NCI-H1048 (cell line): ENCODE measurements around the gene TBC1D2.
"Not testable (repeated sequence)": the region's sequence is repeated elsewhere in the genome, so short reads cannot be mapped to it uniquely, and the experiment has no call there.

Experiments
- DNase-seq: peaks from one replicate; lab custom pipeline; 2025; lab: John Stamatoyannopoulos, UW

The TBC1D2 gene

DNA sequence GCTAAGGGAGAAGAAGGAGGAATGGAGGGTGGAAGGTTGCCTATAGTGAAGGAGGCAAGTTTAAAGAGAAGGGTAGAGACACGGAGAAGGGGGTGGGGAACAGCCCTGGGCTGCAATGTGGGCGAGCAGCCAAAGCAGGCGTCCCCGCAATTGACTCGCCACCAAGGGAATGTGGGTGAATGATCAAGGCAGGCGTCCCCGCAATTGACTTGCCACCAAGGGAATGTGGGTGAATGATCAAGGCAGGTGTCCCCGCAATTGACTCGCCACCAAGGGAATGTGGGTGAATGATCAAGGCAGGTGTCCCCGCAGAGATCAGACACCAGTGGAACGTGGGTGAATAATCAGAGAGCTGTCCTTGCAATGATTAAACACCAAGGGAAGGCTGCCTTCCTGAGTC, 14.8 kb upstream of the TBC1D2 start:
- not testable (repeated sequence) for DNase-seq

GRCh38 chr9:98269652-98270051, 14.2 kb upstream of the TBC1D2 start:
- not testable (repeated sequence) for DNase-seq

- DNase-seq, result not testable (repeated sequence)
These were observed 12.1 kb upstream of the TBC1D2 start for GRCh38 chr9:98267556-98267955.

DNA sequence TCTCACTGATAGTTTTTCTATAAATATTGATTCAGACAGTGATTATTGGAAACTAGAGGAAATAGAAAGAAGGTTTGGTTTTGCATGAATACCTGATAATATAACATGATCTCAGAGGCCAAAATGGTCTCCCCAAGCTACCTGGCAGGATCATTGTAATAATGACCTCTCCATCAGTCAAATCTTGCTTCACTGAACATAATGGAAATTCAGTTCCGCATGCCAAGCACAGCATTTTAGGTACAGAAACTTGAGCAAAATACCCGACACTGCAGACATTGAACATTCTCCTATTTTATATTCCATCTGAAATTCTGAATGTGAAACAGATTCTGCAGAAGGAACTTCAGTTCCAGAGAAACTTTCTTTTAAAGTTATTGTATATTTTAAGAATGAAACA, 9.1 kb upstream of the TBC1D2 start:
- no peak for DNase-seq

- peak; percentile 40 for DNase-seq
These were observed 8.3 kb upstream of the TBC1D2 start for GRCh38 chr9:98263482-98264357.

DNA sequence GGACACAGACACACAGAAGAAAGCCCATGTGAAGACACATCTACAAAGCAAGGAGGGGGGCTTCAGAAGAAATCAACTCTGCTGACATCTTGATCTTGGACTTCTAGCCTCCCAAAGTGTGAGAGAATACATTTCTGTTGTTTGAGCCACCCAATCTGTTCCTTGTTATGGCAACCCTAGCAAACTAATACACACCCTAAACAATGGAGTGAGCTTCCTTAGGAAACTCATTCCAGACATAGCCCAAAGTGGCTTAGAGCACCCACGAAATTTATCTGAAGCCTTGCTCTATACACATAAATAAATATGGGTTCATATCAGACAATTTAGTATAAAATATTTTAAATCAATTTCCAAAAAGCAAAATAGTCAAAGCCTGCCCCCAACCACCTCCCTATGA, 7.6 kb upstream of the TBC1D2 start:
- no peak for DNase-seq

- no peak for DNase-seq
These were observed 6.6 kb upstream of the TBC1D2 start for GRCh38 chr9:98262056-98262455.

DNA sequence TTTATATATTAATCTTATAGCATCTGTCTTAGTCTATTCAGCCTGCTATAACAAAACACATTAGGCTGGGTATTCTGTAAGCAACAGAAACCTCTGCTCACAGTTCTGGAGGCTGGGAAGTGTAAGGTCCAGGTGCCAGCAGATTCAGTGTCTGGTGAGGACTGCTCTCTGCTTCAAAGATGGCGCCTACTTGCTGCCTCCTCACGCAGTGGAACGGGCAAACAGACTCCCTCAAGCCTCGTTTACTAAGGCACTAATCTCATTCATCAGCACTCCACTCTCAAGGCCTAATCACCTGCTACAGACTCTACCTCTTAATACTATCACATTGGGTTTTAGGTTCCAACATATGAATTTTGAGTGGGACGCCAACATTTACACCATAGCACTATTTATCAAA, 5.2 kb upstream of the TBC1D2 start:
- no peak for DNase-seq

DNA sequence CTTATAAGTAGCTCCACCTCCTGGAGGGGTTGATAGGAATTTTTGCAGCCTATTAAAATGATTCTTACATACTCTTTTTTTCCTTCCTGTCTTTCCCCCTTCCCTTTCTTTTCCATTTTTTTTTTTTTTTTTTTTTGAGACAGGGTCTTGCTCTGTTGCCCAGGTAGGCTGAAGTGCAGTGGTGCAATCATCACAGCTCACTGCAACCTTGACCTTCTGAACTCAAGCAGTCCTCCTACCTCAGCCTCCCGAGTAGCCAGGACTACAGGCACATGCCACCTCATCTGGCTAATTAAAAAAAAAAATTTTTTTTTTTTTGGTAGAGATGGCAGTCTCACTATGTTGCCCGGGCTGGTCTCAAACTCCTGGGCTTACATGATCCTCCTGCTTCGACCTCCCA, 4.3 kb upstream of the TBC1D2 start:
- no peak for DNase-seq

GRCh38 chr9:98256756-98257155, 1.3 kb upstream of the TBC1D2 start:
- no peak for DNase-seq

DNA sequence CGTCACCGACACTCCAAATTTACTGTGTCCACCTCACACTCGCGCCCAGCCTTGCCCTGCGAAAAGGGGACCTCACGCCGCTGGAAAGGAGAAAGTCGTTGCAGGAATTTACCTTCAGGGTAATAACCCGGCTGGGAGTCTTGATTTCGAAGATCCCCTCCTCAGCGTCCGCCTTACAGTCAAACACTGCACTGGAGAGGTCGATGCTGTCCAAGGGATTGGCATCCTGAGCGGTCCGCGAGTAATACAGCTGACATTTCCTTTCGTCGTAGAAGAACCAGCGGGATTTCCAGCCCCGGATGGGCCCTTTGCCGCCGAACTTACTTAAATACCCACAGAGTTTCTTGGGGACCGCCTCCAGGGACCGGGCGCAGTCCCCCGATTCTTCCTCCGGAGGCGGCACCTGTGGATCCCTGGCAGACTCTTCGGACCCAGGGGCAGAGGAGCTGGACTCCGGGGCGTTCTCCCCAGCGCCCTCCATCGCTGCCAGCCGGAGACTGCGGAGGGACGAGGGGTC, 330 bp downstream of the TBC1D2 start:
- no peak for DNase-seq

DNA sequence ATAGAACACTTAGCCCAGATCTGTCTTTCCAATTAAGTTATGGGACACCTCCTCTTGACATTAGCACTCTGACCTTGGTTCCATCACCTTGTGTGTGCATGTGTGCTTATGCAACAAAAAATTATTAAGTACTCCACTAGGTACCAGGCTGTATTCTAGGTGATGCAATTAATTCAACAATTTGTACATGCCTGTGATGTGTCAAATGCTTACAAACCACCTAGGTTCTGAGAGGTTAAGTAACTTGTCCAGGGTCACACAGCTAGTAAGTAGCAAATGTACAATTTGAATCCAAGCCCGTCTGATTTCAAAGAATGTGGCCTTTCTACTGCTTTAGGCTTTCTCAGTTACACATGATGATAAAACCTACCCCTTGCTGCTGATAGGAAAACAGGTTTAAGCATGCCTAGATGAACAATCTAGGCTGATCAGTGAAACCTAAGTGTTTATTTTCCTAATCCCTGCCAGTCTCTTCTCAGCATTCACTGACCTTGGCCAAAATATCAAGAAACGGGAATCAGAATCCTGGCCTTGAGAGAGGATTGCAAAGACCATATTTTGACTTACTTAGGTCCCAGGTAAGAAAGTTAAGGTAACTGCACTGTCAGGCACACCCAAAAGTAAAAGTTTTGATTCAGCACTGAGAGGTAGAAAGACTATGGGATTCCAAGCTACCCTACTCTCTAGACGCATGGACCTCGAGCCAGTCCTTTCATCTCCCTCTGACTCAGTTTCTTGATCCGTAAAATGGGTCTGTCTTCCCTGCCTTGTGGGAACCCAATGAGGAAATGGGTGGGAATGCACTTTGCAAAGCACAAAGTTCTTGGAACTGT, 1.0 kb downstream of the TBC1D2 start:
- no peak for DNase-seq

DNA sequence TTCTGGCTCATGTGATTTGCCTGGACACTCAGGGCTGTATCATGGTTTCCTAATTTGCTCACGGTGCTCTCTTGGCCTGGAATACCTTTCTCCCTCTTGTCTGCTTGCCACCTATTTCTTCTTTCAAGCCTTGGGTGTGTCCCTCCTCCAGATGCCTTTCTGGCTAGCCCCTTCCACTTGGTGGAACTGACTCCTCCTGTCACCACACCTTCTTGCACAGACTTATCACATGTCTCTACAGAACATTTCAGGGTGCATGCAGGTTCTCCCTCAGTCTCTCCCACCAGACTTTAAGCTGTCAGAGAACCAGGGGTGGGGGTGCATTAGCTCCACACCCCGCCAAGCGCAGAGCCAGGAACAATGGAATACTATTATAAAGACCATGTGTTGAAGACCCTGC, 1.9 kb downstream of the TBC1D2 start:
- no peak for DNase-seq

DNA sequence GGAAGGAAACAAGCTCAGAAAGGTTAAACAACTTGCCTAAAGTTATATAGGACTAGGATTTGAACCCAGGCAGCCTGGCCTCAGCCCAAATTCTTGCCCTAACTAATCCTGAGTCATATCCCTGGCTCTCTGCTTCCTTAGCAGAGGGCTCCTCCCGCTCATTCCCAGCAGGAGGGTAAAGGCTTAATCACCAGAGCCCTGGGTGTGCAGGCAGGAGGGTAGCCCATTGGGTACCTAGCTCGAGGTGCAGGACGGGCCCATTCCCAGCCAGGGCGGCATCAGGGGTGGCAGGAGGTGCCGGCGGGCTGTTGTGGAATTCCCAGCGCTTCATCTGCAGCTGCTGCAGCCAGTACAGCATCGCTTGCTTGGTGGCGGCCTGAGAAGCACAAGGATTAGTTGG, 3.9 kb downstream of the TBC1D2 start:
- no peak for DNase-seq

- DNase-seq, result no peak
These were observed 5.7 kb downstream of the TBC1D2 start for GRCh38 chr9:98249771-98250170.

DNA sequence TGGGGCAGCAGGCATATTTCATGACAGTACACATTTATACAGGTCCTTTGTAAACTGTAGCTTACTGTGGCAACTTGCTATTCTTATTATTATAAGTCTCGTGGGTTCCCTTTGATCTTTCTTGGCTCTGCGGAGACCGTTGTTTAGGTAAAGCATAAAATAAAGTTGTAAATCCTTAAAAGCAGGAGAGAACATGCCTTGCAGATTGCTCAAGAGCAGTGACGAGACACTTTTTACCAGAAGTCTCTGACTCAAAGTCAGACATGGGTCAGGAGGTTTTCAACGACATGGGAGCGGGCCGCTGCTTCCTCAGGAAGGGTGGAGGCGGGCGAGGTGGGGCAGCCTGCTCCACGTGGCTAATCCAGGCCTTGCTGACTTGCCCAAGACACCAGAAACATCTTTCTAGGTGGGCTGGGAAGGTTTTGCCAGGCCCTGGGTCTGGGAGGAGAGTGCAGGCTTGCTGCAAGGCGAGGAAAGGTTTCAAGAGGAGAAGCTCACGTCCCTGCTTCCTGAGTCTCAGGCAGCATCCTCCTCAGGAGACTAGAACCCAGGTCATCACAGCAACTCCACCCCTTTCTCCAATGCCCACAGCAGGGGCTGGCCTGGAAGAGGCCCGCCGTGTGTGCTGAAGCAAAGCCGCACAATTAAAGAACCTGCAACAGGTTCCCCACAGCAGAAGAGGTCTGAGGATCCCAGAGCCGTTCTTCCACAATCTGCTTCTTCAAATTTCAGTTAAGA, 6.5 kb downstream of the TBC1D2 start:
- no peak for DNase-seq

DNA sequence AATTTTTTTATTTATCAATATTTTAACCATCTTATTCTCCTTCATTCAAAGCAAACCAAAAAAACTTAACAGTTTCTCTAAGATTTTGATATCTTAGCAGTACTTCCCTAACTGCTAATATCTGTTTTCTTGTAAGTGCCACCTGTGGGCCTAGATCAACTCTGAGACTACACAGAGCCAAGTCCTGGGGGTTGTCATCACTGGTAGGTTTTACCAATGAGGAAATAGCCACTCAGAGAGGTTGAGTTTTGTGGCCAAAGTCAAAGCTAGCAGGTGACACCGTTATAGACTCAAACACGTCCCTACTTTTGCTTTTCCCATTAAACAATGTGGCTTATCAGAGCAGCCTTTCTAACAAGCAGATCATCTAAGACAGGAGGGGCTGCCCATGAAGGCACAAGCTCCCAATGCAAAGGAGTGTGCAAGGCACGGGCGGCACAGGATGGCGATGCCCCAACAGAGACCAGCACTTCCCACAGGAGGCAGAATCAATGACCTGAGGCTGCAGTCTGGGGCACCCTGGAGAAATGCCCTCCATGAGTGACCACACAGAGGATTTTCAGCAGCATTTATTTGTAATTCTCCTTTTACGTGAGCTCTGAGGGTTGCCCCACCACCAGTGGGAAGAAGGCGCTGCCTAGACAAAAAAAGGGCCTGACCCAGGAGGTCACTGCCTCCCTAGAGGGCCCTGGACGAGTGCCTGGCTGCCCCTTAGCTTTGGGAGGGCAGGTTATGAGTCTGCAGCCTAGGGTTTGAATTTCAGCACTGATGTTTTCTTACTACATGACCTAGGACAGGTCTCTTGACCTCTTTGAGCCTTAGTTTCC, 7.4 kb downstream of the TBC1D2 start:
- no peak for DNase-seq

DNA sequence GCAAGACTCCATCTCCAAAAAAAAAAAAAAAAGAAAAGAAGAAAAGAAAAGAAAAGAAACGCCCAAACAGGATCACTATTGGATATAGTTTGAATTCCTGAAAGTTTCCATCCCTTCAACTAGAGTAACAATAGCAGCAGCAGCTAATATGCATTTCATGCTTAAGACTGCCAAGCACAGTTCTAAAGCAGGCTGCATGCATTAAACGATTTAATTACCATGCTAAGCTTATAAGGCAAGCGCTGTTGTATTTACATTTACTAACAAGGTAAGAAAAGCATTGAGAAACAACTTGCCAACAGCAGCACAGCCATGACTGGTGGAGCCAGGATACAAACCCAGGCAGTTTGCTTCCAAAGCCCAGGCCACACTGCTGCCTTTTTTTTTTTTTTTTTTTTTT, 13.0 kb downstream of the TBC1D2 start:
- no peak for DNase-seq

- DNase-seq, result no peak
These were observed 13.8 kb downstream of the TBC1D2 start for GRCh38 chr9:98241357-98242300.

DNA sequence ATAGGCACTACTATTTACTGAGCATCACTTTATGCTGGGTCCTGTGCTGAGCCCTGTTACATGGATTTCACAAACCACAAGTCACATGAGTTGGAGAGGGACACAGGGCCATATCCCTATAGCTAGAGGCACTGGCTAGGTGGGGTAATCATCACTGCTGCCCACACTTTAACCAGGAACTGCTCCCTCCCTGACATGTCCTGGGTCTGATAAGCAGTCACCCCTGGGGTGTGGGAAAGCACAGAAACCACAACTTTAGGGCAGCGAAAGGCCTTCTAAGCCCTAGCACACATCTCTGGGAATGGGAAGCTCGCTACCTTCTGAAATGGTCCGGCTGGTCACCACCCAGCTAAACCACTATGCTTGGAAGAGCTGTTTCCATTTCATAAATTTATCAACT, 15.0 kb downstream of the TBC1D2 start:
- DNase-seq, result no peak
